GM23338 (cell line): ENCODE results near the gene TGFBI.

Experiments
- CREB1 ChIP-seq: fragments of 250-450 bp; sonication (Bioruptor Pico); IDR thresholded peaks from 2 replicates; pipeline ENCODE4 v1.5.0; 2020; ENCODE audit warnings: low read depth, mild to moderate bottlenecking, moderate library complexity
- CTCF ChIP-seq, 2 experiments: fragments of 200-600 bp in 1 of 2; sonication (generic) in 1 of 2; conservative IDR thresholded peaks; 2 replicates each; pipeline versions ENCODE4 v1.5.1 to v1.6.1; 2016 to 2017; ENCODE audit warnings: antibody characterized with exemption in 2 of 2, low read depth in 2 of 2, mild to moderate bottlenecking in 2 of 2, moderate library complexity in 1 of 2
- ETS1 ChIP-seq: IDR thresholded peaks from 2 replicates; pipeline ENCODE4 v1.6.1; 2016; ENCODE audit warnings: antibody characterized with exemption
- EZH2 ChIP-seq: fragments of 200-600 bp; sonication (generic); IDR thresholded peaks from one replicate; pipeline ENCODE4 v1.8.0; 2017; ENCODE audit warnings: antibody characterized with exemption, mild to moderate bottlenecking, low read depth; ENCODE audit not compliant: unreplicated experiment
- EZH2phosphoT487 ChIP-seq: fragments of 200-600 bp; sonication (generic); IDR thresholded peaks from one replicate; pipeline ENCODE4 v1.8.1; 2018; ENCODE audit warnings: antibody characterized with exemption; ENCODE audit not compliant: unreplicated experiment
- JUNB ChIP-seq: IDR thresholded peaks from one replicate; pipeline ENCODE4 v1.6.1; 2016; ENCODE audit warnings: antibody characterized with exemption; ENCODE audit not compliant: unreplicated experiment
- POLR2AphosphoS5 ChIP-seq: IDR thresholded peaks from 2 replicates; pipeline ENCODE4 v1.6.1; 2016; ENCODE audit warnings: antibody characterized with exemption, low read depth
- REST ChIP-seq: IDR thresholded peaks from one replicate; pipeline ENCODE4 v1.6.1; 2018; ENCODE audit warnings: antibody characterized with exemption; ENCODE audit not compliant: unreplicated experiment
- ZNF462 ChIP-seq: fragments of 250-450 bp; sonication (Bioruptor Pico); IDR thresholded peaks from 2 replicates; pipeline ENCODE4 v1.5.0; 2020; ENCODE audit warnings: mild to moderate bottlenecking, moderate library complexity

GRCh38 chr5:136018814-136019783 lies 9.7 kb upstream of the TGFBI start:
- TF ChIP-seq CTCF (conservative IDR thresholded peaks at IDR 0.05; ENCODE audit: low read depth in 2 of 2) (no peak), JUNB (no peak), REST (no peak), EZH2 (no peak), CREB1 (CRISPR knock-in tag) (no peak), POLR2AphosphoS5 (no peak), ETS1 (no peak), EZH2phosphoT487 (no peak), ZNF462 (CRISPR knock-in tag) (no peak)
